ENCODE measurements around the gene NTMT1. TPM values are rescaled to one million over a fixed set of nuclear protein-coding genes. Genes with fewer than 3 reads are reported as not detected.
A peak's percentile ranks its signal among the peaks of the same experiment; 100 is the strongest.

The NTMT1 gene
- total and polyA plus RNA-seq, 9 of the 15 experiments (the other 6 are each of a cell fraction or from before 2014, with no cell fraction given), result 42.1 to 116 (median 74.7) TPM

DNA sequence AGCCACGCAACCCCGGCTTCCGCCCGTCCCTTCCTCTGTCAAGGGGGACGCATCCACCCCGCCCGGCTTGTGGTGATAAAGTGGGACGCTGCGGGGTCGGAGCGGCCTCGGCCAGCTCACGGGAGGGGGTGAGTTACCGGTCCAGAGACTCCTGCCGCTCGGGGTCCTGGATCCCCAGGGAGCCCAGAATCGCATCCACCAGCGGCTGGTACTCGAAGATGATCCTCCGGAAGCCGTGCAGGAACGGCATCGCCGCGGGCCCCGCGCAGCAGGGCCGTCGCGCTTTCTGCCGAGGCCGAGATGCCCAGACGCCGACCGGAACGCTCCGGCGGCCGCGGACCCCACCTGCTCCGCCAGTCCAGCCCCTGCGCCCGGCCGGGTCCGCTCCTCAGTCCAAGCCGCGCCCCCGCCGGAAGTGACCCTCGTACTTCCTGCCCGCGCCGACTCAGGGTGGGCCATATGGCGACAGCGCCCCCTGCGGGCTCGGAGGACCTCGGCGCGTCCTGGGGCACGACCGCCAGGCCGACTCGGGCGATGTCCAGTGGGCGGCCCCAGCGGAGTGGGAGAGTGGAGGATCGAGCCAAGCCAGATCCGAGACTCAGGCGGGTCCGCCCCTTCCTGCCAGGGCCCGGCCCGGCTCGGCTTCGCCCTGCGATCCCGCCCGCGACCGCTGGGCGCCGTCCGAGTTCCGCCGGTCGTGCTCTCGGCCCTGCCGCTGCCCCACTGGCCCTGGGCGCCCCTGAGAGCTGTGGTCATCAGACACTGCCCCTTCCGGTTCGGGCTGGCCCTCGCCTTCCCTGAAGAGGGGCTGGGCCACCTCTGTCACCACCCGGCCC lies 16.0 kb downstream of the NTMT1 start, which contains the start of gene ASB6 (continued):
- TF ChIP-seq XRCC5 (IDR thresholded peaks at IDR 0.05; ENCODE audit: low read depth, low read length) (peak; percentile 92), HINFP (tag; conservative IDR thresholded peaks at IDR 0.05; ENCODE audit: low read depth) (peak; percentile 97), ZNF696 (CRISPR knock-in tag; conservative IDR thresholded peaks at IDR 0.05) (no peak), GATAD2B (IDR thresholded peaks at IDR 0.05; ENCODE audit: borderline replicate concordance) (peak; percentile 88), ZZZ3 (IDR thresholded peaks at IDR 0.05) (no peak), ZNF444 (CRISPR knock-in tag; IDR thresholded peaks at IDR 0.05) (no peak), L3MBTL2 (IDR thresholded peaks at IDR 0.05) (peak; percentile 72; the same call in 1 of the 2 replicates), CREB1 (IDR thresholded peaks at IDR 0.05) (peak; percentile 78), CREB1 (CRISPR knock-in tag; IDR thresholded peaks at IDR 0.05) (peak; percentile 90), CCNT2 (IDR thresholded peaks at IDR 0.05; ENCODE audit: borderline replicate concordance, extremely low read depth, insufficient read length, low read depth, low read length) (peak; percentile 96), ESRRA (IDR thresholded peaks at IDR 0.05; ENCODE audit: borderline replicate concordance, low read depth) (peak; percentile 81), ZNF518B (CRISPR knock-in tag; IDR thresholded peaks at IDR 0.05) (no peak), FIP1L1 (IDR thresholded peaks at IDR 0.05; ENCODE audit: low read depth, low read length, poor library complexity, severe bottlenecking) (peak; percentile 51), ZBTB26 (CRISPR knock-in tag; IDR thresholded peaks at IDR 0.05) (no peak), JUND (IDR thresholded peaks at IDR 0.05; ENCODE audit: borderline replicate concordance, low read depth, low read length) (peak; percentile 49; the same call in 1 of the 2 replicates), JUND (tag; IDR thresholded peaks at IDR 0.05; ENCODE audit: borderline replicate concordance, low read depth, low read length) (no peak; the same call in 2 of the 3 replicates), HDAC1 (IDR thresholded peaks at IDR 0.05) (peak in 1 of 2 experiments; percentile 68; a peak in 1 of 4 replicates), BHLHE40 (IDR thresholded peaks at IDR 0.05; ENCODE audit: low read length) (peak; percentile 54), BDP1 (IDR thresholded peaks at IDR 0.05; ENCODE audit: insufficient read depth, insufficient read length) (no peak)
- TF ChIP-seq, protein P1, sequence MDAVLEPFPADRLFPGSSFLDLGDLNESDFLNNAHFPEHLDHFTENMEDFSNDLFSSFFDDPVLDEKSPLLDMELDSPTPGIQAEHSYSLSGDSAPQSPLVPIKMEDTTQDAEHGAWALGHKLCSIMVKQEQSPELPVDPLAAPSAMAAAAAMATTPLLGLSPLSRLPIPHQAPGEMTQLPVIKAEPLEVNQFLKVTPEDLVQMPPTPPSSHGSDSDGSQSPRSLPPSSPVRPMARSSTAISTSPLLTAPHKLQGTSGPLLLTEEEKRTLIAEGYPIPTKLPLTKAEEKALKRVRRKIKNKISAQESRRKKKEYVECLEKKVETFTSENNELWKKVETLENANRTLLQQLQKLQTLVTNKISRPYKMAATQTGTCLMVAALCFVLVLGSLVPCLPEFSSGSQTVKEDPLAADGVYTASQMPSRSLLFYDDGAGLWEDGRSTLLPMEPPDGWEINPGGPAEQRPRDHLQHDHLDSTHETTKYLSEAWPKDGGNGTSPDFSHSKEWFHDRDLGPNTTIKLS (IDR thresholded peaks at IDR 0.05; ENCODE audit: borderline replicate concordance, low read depth), result peak; percentile 68; the same call in 1 of the 2 replicates

Data from K562 (cell line).